GM19023 (cell line): ENCODE results near the gene GLIS1.
"Not testable (repeated sequence)": the region's sequence is repeated elsewhere in the genome, so short reads cannot be mapped to it uniquely, and the experiment has no call there.

Source experiments
- ATAC-seq: cut with Tn5 transposase; IDR thresholded peaks from one replicate; pipeline ENCODE4 v1.9.1; 2021; ENCODE audit warnings: mild to moderate bottlenecking, moderate library complexity; ENCODE audit not compliant: unreplicated experiment

GLIS1 gene

DNA sequence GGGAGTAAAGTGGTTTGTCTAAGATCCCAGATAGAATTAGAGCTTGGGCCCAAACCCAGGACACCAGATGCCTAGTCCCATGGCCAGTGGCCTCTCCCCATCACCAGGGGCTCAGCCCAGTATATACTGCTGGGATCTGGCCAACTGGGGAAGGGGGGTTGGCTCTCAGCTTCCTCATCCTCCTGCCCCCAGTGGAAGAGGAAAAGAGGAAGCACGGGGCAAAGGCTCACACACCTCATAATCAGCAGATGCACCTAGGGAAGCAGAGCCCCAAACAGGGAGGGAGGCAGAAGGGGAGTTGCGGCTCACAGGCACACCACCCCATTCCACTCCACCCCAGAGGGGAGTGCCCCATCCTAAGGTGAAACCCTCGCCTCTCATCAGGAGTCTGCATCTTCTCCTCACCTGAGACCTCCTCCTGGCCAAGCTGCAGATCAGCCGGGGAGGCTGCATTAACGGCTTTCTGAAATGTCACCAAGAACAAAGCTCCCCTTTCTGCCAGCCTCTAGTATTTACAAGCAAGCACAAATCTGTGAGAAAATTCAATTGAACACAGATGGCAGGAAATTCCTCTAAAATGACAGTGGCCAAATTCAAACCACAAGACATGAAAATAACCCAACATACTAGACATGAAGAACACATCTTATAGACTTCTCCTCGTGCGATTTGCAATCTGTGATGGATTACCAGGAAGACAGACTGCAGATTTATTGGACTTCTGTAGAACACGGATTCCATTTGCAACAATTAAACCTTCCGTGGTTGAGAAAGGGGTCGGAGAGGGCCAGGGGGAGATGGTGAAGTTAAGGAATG is 82.8 kb downstream of the GLIS1 start:
- ATAC-seq: no peak

DNA sequence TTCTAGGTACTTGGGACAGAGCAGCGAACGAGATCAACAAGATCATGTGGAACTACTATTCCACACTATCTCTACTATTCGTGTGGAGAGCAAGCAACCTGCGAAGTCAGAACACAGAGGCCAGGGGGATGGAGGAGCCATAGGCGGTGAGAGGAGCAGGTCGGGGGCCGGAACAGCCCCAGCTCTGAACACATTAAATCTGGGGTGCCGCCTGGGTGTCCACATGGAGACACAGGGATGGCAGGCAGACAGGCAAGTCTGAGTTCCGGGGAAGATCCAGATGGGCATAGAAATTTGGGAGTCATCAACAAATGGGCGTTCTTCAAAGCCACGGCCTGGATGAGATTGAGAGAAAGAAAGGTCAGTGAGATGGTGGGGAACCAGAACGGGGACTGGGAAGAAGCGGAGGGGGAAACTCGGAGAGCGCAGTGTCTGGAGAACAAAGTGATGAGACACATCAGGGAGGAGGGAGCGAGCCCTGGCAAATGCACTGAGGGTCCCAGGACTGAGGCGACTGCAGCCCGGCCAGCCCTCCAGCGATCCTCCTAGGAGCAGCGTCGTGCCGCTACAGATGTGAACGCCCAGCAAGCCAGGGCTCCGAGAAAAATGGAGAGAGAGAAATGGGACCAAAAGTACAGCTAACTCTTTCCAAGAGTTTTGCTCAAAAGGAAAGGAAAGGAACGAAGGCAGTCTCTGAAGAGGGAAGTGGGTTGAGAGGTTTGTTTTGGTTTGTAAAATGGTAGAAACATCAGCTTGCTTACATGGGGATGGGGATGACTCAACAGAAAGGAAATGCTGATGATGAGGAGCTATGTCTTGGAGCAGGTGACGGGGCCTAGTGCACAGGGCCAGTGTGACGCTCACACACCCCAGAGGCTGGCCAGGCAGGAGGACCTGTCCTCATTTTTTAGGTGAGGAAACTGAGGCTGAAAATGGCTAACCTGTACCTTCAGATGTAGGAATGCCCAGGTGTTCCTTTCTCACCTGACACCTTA is 84.5 kb downstream of the GLIS1 start:
- ATAC-seq: no peak

DNA sequence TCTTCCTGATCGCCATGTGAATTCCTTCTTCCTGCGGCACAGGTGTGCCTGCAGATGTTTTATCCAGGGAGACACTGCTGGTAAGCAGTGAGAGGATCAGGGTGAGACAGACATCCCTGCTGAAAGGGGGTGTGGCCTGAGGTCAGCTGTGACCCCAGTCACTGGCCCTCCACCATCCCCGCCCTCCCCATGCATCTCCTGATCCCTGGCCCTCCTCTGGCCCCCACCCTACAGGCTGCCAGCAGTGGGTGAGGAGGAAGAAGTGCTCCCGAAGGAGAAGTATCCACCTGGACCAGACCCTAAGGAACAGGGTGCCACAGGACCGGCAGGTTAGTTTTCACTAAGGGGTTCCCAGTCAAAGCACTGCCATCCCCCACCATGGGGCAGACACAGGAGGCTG is 85.3 kb downstream of the GLIS1 start:
- no peak for ATAC-seq

GRCh38 chr1:53653200-53653575 is 85.8 kb downstream of the GLIS1 start:
- ATAC-seq: no peak

- no peak for ATAC-seq
Observed at GRCh38 chr1:53652441-53653199, 86.3 kb downstream of the GLIS1 start.

DNA sequence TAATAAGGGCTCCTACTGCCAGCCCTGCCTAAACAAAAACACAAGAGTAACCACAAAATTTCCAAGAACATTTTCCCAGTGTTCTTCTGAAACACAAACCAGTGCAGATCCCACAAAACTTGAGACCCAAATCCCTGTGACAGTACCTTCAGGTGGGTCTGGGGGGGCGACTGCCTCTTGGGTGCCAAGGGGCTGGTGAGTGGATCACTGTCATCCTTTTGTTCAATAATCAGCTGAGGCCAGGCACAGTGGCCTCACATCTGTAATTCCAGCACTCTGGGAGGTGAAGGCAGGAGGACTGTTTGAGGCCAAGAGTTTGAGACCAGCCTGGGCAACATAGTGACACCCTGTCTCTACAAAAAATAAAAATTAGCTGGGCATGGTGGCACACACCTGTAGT is 87.6 kb downstream of the GLIS1 start:
- no peak for ATAC-seq

GRCh38 chr1:53648516-53648915 is 90.4 kb downstream of the GLIS1 start:
- no peak for ATAC-seq

GRCh38 chr1:53647915-53648314 is 91.0 kb downstream of the GLIS1 start:
- not testable (repeated sequence) for ATAC-seq

DNA sequence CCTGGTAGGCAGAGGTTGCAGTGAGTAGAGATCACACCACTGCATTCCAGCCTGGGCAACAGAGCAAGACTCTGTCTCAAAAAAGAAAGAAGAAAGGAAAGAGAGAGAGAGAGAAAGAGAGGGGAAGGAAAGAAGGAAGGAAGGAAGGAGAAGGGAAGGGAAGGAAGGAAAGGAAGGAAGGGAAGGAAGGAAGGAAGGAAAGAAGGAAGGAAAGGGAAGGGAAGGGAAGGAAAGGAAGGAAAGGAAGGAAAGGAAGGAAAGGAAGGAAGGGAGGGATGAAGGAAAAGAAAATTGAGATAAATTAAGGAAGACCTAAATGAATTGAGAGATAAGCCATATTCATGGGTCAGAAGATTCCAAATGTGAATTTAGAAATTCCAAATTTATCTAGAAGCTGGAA is 92.2 kb downstream of the GLIS1 start:
- ATAC-seq: no peak

DNA sequence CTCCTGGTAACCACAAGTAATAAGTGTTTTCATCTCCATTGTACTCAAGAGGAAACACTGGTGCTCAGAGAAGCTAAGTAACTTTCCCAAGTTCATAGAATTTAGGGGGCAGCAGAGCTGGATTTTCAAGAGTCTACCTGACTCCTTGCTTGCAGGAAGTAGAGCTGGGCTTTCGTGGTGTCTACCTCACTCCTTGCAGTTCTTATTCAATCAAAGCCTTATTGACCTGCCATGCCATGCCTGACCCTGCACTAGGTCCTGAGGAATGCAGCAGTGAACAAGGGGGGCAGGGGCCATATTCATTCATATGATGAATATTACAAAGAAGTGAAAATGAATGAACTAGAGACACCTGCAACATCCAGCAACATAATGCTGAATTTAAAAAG is 93.3 kb downstream of the GLIS1 start:
- ATAC-seq: no peak

DNA sequence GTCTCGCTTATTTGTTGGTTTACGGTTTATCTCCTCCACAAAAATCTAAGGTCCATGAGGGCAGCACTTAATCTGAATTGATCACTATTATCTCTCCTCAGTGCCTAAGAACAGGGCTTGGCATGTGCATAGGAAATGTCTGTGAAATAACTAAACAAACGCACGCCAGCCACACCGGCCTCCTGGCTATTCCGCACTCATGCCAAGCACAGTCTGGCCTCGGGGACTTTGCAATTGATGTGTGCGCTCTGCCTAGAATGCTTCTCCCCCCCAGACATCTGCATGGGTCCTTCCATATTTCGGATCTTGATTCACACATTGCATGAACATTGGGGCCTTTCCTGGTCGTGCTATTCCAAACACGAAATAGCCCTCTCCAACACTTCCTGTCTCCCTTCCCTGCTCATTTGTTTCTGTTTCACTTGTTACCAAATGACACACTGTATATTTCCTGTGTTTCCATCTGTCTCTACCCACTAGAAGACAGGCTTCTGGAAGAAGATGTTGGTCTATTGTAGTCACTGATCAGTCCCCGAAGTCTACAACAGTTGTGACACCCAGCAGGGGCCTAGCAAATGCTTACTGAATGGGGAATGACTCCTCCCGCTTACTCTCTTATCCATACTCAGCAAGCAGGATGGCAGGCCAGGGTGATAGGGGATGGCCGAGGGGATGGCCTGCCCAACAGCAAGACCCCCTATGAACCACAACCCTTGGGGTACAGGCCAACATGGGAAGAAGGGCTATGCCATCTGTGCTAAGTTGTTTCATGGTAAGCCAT is 93.9 kb downstream of the GLIS1 start:
- ATAC-seq: no peak

- no peak for ATAC-seq
Observed at GRCh38 chr1:53644496-53644895, 94.5 kb downstream of the GLIS1 start.

DNA sequence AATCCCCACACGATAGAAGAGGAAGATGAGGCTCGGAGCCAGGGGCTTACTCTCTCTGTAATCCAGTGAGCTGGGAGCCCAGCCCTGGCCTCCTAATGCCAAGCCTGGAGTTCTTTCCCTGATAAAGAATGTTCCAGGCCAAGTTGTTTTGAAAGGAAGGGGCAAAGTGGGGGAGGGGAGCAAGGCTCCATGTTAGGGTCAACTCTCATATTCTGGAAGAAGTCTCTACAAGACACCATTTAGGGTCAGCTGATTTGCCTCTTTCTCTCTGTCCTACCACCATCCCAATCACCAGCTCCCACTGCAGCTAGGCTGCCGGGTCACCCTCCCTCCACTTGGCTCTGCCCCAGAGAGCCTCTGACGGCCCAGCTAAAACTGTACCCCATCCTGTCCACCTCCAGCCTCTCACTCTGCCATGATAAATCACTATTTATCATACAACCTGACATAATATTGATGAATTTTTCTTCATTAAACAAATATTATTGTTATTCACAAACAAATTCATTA is 95.0 kb downstream of the GLIS1 start:
- ATAC-seq: no peak

DNA sequence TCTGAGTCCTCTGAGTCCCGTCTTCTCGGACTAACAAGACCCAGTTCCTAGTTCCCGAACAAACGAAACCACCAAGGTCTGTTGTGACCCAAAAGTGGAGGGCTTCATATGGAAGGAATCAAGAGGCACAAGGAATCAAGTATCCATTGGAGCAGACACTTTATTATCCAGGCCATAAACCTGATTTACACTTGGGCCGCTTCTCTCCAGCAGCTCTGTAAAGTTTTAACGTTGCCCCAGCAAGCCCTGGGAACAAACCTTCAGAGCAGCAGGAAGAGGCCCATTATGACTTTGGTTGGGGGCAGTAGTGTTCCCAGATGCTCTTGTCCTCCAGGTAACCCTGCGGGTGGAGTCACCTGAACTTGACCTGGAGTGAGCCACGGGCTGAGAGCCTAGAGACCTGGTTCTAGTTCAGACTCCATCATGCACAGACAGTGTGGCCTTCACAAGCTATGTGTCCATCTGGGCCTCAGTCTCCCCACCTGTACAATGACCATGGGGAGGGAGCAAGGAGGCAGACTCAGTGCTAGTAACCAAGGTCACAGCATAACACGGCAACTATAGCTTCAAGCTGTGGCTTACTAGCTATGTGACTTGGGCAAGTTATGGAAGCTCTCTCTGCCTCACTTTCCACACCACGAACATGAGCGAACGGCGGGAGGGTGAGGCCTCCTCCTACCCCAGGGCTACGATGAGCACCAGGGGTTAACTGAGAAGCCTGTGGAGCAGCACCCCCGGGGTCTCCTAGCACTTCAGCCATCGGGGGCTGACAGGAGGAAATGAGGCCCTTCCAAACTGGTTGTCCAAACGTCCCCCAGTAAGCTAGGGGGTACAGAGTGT is 95.7 kb downstream of the GLIS1 start:
- ATAC-seq: no peak

DNA sequence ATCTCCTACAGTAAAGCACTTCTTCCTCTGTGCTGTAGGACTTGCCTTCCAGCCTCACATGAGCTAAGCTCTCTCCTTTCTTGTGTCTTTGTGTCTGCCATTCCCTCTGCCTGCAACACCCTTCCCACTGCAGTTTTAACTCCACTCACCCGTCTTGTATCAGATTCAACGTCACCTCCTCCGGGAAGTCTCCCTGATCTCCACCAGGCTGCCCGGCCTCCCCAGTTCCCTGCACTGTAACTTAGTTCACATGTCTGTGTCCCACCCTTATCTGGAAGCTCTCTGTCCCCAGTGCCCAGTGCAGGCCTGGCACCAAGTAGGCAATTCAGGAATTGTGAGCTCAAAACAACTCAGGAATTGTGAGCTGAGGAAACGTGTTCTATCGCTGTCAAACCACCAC is 96.4 kb downstream of the GLIS1 start:
- ATAC-seq: no peak

- no peak for ATAC-seq
Observed at GRCh38 chr1:53642215-53642555, 96.8 kb downstream of the GLIS1 start.

- no peak for ATAC-seq
Observed at GRCh38 chr1:53641481-53642214, 97.3 kb downstream of the GLIS1 start.

- no peak for ATAC-seq
Observed at GRCh38 chr1:53640701-53641075, 98.3 kb downstream of the GLIS1 start.
